ENCODE results near the gene PARN.
"Not testable (repeated sequence)": the region's sequence is repeated elsewhere in the genome, so short reads cannot be mapped to it uniquely, and the experiment has no call there.

Gene PARN

GRCh38 chr16:14641926-14642325 lies 11.9 kb upstream of the PARN start:
- peak; percentile 7 for DNase-seq (ENCODE audit: low read depth)
- no peak for TF ChIP-seq CTCF (IDR thresholded peaks at IDR 0.05; ENCODE audit: low read length, missing control alignments)
- no peak overlapping the region for H3K4me3 ChIP-seq (replicated peaks; ENCODE audit: low read depth, low read length)

GRCh38 chr16:14641206-14641605 lies 11.1 kb upstream of the PARN start:
- no peak for DNase-seq (ENCODE audit: low read depth)
- TF ChIP-seq CTCF (IDR thresholded peaks at IDR 0.05; ENCODE audit: low read length, missing control alignments), result no peak
- H3K4me3 ChIP-seq (replicated peaks; ENCODE audit: low read depth, low read length), result no peak overlapping the region

- TF ChIP-seq CTCF (IDR thresholded peaks at IDR 0.05; ENCODE audit: low read length, missing control alignments), result no peak
- no peak overlapping the region for H3K4me3 ChIP-seq (replicated peaks; ENCODE audit: low read depth, low read length)
- no peak for DNase-seq (ENCODE audit: low read depth)
Measured at GRCh38 chr16:14640538-14640937, 10.5 kb upstream of the PARN start.

GRCh38 chr16:14636951-14637240 lies 6.8 kb upstream of the PARN start:
- DNase-seq (ENCODE audit: low read depth); H3K4me3 ChIP-seq (replicated peaks; ENCODE audit: low read depth, low read length): not testable (repeated sequence)

GRCh38 chr16:14636179-14636950 lies 6.3 kb upstream of the PARN start:
- not testable (repeated sequence) for DNase-seq (ENCODE audit: low read depth); H3K4me3 ChIP-seq (replicated peaks; ENCODE audit: low read depth, low read length)

- no peak for TF ChIP-seq CTCF (IDR thresholded peaks at IDR 0.05; ENCODE audit: low read length, missing control alignments)
Measured at GRCh38 chr16:14635395-14636165, 5.5 kb upstream of the PARN start.

GRCh38 chr16:14634389-14634725 lies 4.3 kb upstream of the PARN start:
- no peak for TF ChIP-seq CTCF (IDR thresholded peaks at IDR 0.05; ENCODE audit: low read length, missing control alignments)
- peak overlapping the region; percentile 94 for H3K4me3 ChIP-seq (replicated peaks; ENCODE audit: low read depth, low read length)
- DNase-seq (ENCODE audit: low read depth), result no peak

More at GRCh38 chr16:14635395-14636165, 5.5 kb upstream of the PARN start:
- no peak overlapping the region for H3K4me3 ChIP-seq (replicated peaks; ENCODE audit: low read depth, low read length)
- DNase-seq (ENCODE audit: low read depth), result no peak
